HepG2 (cell line): ENCODE measurements around the gene PDPK1. TPM values are rescaled to one million over a fixed set of nuclear protein-coding genes. Genes with fewer than 3 reads are reported as not detected.
A peak's percentile ranks its signal among the peaks of the same experiment; 100 is the strongest.

Experiments used
- ATF3 ChIP-seq: sonication (generic); formaldehyde crosslinking; IDR thresholded peaks from 2 replicates; pipeline ENCODE4 v1.4.0; 2020; ENCODE audit warnings: missing genetic modification reagents
- ATF7-NPFF ChIP-seq: sonication (generic); formaldehyde crosslinking; IDR thresholded peaks from 2 replicates; pipeline ENCODE4 v1.8.1; 2023; ENCODE audit warnings: mild to moderate bottlenecking, low read depth, missing genetic modification reagents, moderate library complexity
- CBFB ChIP-seq: sonication (generic); formaldehyde crosslinking; IDR thresholded peaks from 2 replicates; pipeline ENCODE4 v1.4.0; 2020; ENCODE audit warnings: missing genetic modification reagents
- GABPB1 ChIP-seq: IDR thresholded peaks from 2 replicates; pipeline ENCODE4 v1.6.1; 2016; ENCODE audit warnings: mild to moderate bottlenecking, missing genetic modification reagents, moderate library complexity, missing compliant biosample characterization
- HDAC1 ChIP-seq: sonication (generic); formaldehyde crosslinking; IDR thresholded peaks from 2 replicates; pipeline ENCODE4 v1.5.1; 2020; ENCODE audit warnings: mild to moderate bottlenecking, missing genetic modification reagents
- HNF4A ChIP-seq: sonication (generic); formaldehyde crosslinking; IDR thresholded peaks from 2 replicates; pipeline ENCODE4 v1.4.0; 2020; ENCODE audit warnings: missing genetic modification reagents
- HOXA3 ChIP-seq: sonication (generic); formaldehyde crosslinking; IDR thresholded peaks from 2 replicates; pipeline ENCODE4 v1.5.0; 2020; ENCODE audit warnings: missing genetic modification reagents
- SAFB2 ChIP-seq: sonication (generic); formaldehyde crosslinking; IDR thresholded peaks from 2 replicates; pipeline ENCODE4 v1.5.1; 2020; ENCODE audit warnings: missing genetic modification reagents, low read depth, mild to moderate bottlenecking, borderline replicate concordance
- SMARCC2 ChIP-seq: fragments of 450-650 bp; IDR thresholded peaks from 2 replicates; pipeline ENCODE4 v1.6.1; 2017; ENCODE audit warnings: antibody characterized with exemption, mild to moderate bottlenecking
- TCF12 ChIP-seq, 2 experiments: fragments of 450-650 bp in 1 of 2; sonication (generic) in 1 of 2; formaldehyde crosslinking in 1 of 2; IDR thresholded peaks; 2 replicates each; pipeline versions ENCODE4 v1.6.1 to v1.8.0; 2017 to 2022; ENCODE audit warnings: antibody characterized with exemption in 1 of 2, mild to moderate bottlenecking in 1 of 2, missing genetic modification reagents in 1 of 2, moderate library complexity in 1 of 2
- ZNF121 ChIP-seq: sonication (generic); formaldehyde crosslinking; IDR thresholded peaks from 2 replicates; pipeline ENCODE4 v1.5.0; 2020; ENCODE audit warnings: mild to moderate bottlenecking, missing genetic modification reagents
- ZNF331 ChIP-seq: sonication (generic); formaldehyde crosslinking; IDR thresholded peaks from 2 replicates; pipeline ENCODE4 v1.4.0; 2020; ENCODE audit warnings: missing genetic modification reagents
- ZNF451 ChIP-seq: sonication (generic); formaldehyde crosslinking; IDR thresholded peaks from 2 replicates; pipeline ENCODE4 v1.5.0; 2020; ENCODE audit warnings: mild to moderate bottlenecking, missing genetic modification reagents
- ZNF503 ChIP-seq: sonication (generic); formaldehyde crosslinking; IDR thresholded peaks from 2 replicates; pipeline ENCODE4 v1.4.0; 2020; ENCODE audit warnings: missing genetic modification reagents
- ZNF761 ChIP-seq: sonication (generic); formaldehyde crosslinking; conservative IDR thresholded peaks from 2 replicates; pipeline ENCODE4 v1.4.0; 2020; ENCODE audit warnings: mild to moderate bottlenecking, missing genetic modification reagents
- ZNF800 ChIP-seq: sonication (generic); formaldehyde crosslinking; IDR thresholded peaks from 2 replicates; pipeline ENCODE4 v1.4.0; 2020; ENCODE audit warnings: missing genetic modification reagents
- ZSCAN30 ChIP-seq: sonication (generic); formaldehyde crosslinking; IDR thresholded peaks from 2 replicates; pipeline ENCODE4 v1.5.0; 2020; ENCODE audit warnings: mild to moderate bottlenecking, missing genetic modification reagents
- polyA plus RNA-seq, 8 experiments: library from polyadenylated mRNA; depleted of rRNA in 3 of 8; stranded (reverse) in 7 of 8; unstranded in 1 of 8; fragments of >200 nt; fragmentation: Illumina TruSeq in 4 of 8; extraction: Trizol in 4 of 8; gene quantifications; 2 replicates each; pipeline versions ENCODE4 v1.2.1 to v1.2.3, GENCODE V29; 2011 to 2016; ENCODE audit warnings: low read depth in 4 of 8, missing spikeins in 1 of 8, mixed read lengths in 1 of 8; ENCODE audit not compliant: insufficient read depth in 1 of 8
- total RNA-seq, 5 experiments: library from RNA; depleted of rRNA; stranded (reverse); fragments of >200 nt; fragmentation: Illumina TruSeq; extraction: Trizol; gene quantifications; 2 replicates each; pipeline ENCODE4 v1.2.3, GENCODE V29; 2016; ENCODE audit warnings: low read depth in 1 of 5
- TF ChIP-seq, protein P1 (sequence below): IDR thresholded peaks from 2 replicates; pipeline ENCODE4 v1.6.1; 2016; ENCODE audit warnings: low read depth, control low read depth
- TF ChIP-seq, protein P2 (sequence below): sonication (generic); formaldehyde crosslinking; IDR thresholded peaks from 2 replicates; pipeline ENCODE4 v1.5.1; 2020; ENCODE audit warnings: mild to moderate bottlenecking, missing genetic modification reagents, moderate library complexity
- TF ChIP-seq, protein P3 (sequence below): sonication (generic); formaldehyde crosslinking; IDR thresholded peaks from 2 replicates; pipeline ENCODE4 v1.5.0; 2020; ENCODE audit warnings: missing genetic modification reagents

PDPK1 gene
- total and polyA plus RNA-seq, 2 of the 13 experiments (the other 11 are each of a cell fraction or from before 2014, with no cell fraction given) = 59.6 to 129 TPM

GRCh38 chr16:2531696-2532493, 5.9 kb upstream of the PDPK1 start (continued):
- TF ChIP-seq, protein P1, sequence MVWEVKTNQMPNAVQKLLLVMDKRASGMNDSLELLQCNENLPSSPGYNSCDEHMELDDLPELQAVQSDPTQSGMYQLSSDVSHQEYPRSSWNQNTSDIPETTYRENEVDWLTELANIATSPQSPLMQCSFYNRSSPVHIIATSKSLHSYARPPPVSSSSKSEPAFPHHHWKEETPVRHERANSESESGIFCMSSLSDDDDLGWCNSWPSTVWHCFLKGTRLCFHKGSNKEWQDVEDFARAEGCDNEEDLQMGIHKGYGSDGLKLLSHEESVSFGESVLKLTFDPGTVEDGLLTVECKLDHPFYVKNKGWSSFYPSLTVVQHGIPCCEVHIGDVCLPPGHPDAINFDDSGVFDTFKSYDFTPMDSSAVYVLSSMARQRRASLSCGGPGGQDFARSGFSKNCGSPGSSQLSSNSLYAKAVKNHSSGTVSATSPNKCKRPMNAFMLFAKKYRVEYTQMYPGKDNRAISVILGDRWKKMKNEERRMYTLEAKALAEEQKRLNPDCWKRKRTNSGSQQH (CRISPR knock-in tag) = no peak
- peak; percentile 25; the same call in 1 of the 2 replicates for TF ChIP-seq ZNF121 (CRISPR knock-in tag)
- TF ChIP-seq, protein P2, sequence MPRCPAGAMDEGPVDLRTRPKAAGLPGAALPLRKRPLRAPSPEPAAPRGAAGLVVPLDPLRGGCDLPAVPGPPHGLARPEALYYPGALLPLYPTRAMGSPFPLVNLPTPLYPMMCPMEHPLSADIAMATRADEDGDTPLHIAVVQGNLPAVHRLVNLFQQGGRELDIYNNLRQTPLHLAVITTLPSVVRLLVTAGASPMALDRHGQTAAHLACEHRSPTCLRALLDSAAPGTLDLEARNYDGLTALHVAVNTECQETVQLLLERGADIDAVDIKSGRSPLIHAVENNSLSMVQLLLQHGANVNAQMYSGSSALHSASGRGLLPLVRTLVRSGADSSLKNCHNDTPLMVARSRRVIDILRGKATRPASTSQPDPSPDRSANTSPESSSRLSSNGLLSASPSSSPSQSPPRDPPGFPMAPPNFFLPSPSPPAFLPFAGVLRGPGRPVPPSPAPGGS = 0 out of 2 replicates have a peak, but pooled peaks have one; percentile 61
- TF ChIP-seq SMARCC2 = no peak
- TF ChIP-seq ZNF331 (CRISPR knock-in tag) = peak; percentile 12; the same call in 1 of the 2 replicates
- peak; percentile 70; the same call in 1 of the 2 replicates for TF ChIP-seq HDAC1 (CRISPR knock-in tag)
- TF ChIP-seq ZNF503 (CRISPR knock-in tag) = peak; percentile 41; the same call in 1 of the 2 replicates
- peak; percentile 49; the same call in 1 of the 2 replicates for TF ChIP-seq ATF3 (CRISPR knock-in tag)
- TF ChIP-seq GABPB1 (CRISPR knock-in tag) = peak; percentile 79; the same call in 1 of the 2 replicates
- peak; percentile 91 for TF ChIP-seq HOXA3 (CRISPR knock-in tag)
- 0 out of 2 replicates have a peak, but pooled peaks have one; percentile 41 for TF ChIP-seq ZNF800
- peak; percentile 17; the same call in 1 of the 2 replicates for TF ChIP-seq HNF4A (CRISPR knock-in tag)
- TF ChIP-seq, protein P3, sequence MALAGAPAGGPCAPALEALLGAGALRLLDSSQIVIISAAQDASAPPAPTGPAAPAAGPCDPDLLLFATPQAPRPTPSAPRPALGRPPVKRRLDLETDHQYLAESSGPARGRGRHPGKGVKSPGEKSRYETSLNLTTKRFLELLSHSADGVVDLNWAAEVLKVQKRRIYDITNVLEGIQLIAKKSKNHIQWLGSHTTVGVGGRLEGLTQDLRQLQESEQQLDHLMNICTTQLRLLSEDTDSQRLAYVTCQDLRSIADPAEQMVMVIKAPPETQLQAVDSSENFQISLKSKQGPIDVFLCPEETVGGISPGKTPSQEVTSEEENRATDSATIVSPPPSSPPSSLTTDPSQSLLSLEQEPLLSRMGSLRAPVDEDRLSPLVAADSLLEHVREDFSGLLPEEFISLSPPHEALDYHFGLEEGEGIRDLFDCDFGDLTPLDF = peak; percentile 84
- peak; percentile 95 for TF ChIP-seq ATF7-NPFF (CRISPR knock-in tag)
- 0 out of 2 replicates have a peak, but pooled peaks have one; percentile 30 for TF ChIP-seq ZSCAN30 (CRISPR knock-in tag)
- no peak for TF ChIP-seq TCF12 (IDR thresholded peaks at IDR 0.05)
- peak; percentile 61; the same call in 1 of the 2 replicates for TF ChIP-seq TCF12 (CRISPR knock-in tag; IDR thresholded peaks at IDR 0.05)
- TF ChIP-seq ZNF451 (CRISPR knock-in tag) = peak; percentile 67; the same call in 1 of the 2 replicates
- peak; percentile 56 for TF ChIP-seq CBFB
- peak; percentile 49 for TF ChIP-seq SAFB2 (CRISPR knock-in tag)
- TF ChIP-seq ZNF761 = no peak; the same call in 1 of the 2 replicates
